HG03196 (cell line): ENCODE measurements around the gene KAT2A.

Source experiments
- ATAC-seq: cut with Tn5 transposase; IDR thresholded peaks from one replicate; pipeline ENCODE4 v1.9.1; 2021; ENCODE audit not compliant: unreplicated experiment

Gene KAT2A

GRCh38 chr17:42135664-42136653 is 14.8 kb upstream of the KAT2A start:
- no peak for ATAC-seq

- no peak for ATAC-seq
Measured at GRCh38 chr17:42135151-42135550, 14.0 kb upstream of the KAT2A start.

DNA sequence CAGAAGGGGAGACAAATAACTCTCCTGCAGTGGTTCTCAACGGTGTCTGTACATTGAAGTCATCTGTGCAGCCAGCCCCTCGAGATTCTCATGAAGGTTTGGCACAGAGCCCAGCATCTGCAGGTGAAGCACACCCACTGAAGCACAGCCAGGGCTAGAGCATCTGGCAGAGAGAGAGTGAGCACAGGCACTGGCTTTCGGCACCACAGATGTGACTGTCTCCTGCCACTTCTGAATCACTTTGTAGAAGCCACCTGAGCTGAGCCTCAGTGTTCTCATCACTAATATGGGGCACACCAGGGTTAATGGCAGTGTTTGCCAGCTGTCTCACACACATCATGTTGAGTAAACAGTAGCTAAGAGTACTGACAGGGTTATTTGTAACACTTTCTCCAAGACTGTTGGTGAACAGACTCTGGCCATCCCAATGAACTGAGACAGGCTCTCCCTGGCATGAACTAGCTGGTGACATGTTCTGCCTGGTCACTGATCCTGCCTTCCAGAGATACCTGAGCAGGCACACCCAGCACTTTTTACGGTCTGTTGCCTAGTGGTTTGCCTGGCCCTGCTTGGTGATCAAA is 12.4 kb upstream of the KAT2A start:
- no peak for ATAC-seq

GRCh38 chr17:42132941-42133340 is 11.8 kb upstream of the KAT2A start:
- ATAC-seq: no peak

- no peak for ATAC-seq
Measured at GRCh38 chr17:42131981-42132432, 10.8 kb upstream of the KAT2A start.

GRCh38 chr17:42131232-42131631 is 10.1 kb upstream of the KAT2A start:
- no peak for ATAC-seq

DNA sequence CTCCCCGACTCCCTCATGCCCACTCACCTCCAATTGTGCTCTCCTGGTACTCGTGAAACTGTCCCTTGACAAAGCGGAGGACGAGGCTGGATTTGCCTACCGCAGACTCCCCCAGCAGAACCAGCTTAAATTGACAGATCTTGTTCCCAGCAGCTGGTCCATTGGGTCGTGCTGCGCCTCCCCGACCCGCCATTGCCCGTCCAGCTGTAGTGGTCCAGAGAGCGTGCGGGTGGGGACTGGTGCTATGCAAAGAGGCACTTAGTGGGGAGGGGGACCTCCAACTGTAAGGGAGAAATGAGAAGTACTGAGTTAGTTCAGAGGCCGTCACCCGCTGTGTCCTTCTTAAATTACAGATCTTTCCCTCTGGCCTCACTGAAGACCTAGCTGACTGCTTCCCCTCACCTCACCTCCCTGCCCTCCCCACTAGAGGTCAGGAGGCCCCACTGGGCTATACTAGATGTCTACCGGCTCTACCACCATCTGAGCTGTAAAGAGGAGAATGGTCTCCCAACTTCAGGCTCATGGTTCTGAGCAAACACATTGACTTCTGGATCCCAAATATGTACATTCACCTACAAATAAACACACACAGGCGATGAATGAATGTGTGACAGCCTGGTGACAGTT is 9.3 kb upstream of the KAT2A start:
- ATAC-seq: no peak

DNA sequence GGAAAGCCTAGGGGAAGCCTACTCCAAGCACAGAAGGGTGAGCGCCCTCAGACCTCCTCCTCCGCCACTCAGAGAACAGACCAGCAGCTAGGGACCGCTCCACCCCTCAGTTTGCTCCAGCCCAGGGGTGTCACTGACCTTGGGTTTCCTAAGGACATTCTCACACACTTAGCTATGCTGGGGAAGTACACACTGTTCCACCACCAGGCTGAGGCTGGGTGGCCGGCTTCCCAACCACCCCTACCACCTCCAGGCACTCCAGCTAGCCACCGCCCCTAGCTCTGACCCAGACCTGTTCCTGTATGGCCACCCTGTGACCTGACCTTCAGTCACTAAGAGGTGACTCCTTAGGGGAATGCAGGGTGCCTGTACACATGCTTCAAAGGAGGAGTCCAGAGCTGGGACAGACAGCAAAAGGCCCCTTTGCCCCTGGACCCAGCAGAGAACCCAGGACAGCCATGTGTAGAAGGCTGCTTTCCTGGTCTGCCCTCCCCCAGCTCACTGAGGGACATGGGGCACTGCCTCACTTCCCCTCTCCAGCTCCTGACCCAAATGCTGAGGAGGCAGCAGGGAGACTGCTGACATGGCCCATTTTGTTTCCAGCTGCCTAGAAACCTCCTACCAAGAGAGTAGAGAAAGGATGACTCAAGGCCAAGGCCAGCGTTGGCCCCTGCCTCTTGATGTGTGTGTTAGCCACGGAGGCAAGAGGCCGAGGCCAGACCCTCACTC is 8.1 kb upstream of the KAT2A start:
- no peak for ATAC-seq

GRCh38 chr17:42127414-42127813 is 6.2 kb upstream of the KAT2A start:
- ATAC-seq: no peak

DNA sequence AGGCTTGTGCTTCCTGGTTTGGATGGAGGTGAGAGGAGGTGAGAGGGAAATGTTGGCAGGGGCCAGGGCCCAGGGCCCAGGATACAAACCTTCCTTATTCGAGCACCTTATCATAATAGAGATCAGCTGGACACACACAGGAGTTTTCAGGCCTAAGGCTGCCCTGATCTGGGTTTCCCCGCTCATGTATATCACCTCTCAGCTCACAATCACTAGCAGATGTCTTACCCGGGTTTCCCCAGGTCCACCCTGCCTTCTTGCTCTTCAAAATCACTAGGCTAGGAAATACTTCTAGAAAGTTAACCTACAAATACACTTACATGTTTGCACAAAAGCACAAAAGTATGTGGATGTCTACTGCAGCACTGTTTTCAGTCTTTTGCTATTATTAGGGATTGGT is 5.7 kb upstream of the KAT2A start:
- ATAC-seq: no peak

GRCh38 chr17:42125565-42125964 is 4.4 kb upstream of the KAT2A start:
- no peak for ATAC-seq

- ATAC-seq: no peak
Measured at GRCh38 chr17:42124256-42124655, 3.1 kb upstream of the KAT2A start.

GRCh38 chr17:42122371-42123303 is 1.5 kb upstream of the KAT2A start, which contains the start of gene HSPB9:
Gene HSPB9, plus strand, starts transcription at chr17:42122804. Its CDS starts 47 bp downstream, at chr17:42122851.
- ATAC-seq: no peak

GRCh38 chr17:42120161-42120769 is 902 bp downstream of the KAT2A start:
- no peak for ATAC-seq

DNA sequence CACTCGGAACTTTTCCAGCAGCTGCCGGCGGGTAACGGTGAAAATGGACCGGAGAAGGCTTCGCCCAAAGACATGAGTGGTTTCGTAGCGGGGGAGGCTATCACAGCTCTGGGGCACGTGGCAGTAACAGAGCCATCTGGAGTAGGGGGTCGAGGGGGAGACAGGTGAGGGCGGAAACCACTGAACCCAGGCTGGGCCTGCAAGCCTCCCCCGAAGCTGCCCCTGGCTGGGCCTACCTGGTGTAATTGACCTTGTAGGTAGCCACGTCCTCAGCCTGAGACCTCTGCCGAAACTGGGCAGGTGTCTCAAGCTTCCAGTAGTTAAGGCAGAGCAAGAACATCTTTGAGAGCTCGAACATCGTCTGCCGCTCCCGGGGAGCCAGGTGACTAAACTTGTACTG is 1.9 kb downstream of the KAT2A start:
- ATAC-seq: no peak

GRCh38 chr17:42118545-42118944 is 2.6 kb downstream of the KAT2A start:
- no peak for ATAC-seq

DNA sequence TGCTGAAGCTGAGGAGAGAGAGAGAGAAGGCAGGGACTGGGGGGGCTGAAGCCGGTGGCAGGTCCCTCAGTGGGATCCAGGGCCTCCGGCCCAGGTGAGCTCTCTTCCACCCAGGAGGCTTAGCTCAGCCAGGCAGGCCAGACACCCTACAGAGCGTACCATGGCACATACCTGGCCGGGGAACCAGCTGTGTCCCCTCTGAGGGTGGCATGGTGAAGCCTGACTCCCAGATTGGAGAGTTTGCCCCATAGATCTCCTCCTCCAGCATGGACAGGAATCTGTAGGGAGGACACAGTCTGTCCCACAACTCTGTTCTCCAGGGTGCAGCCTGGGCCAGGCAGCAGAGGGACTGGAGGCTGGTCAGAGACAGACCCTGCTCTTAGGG is 3.0 kb downstream of the KAT2A start:
- no peak for ATAC-seq

DNA sequence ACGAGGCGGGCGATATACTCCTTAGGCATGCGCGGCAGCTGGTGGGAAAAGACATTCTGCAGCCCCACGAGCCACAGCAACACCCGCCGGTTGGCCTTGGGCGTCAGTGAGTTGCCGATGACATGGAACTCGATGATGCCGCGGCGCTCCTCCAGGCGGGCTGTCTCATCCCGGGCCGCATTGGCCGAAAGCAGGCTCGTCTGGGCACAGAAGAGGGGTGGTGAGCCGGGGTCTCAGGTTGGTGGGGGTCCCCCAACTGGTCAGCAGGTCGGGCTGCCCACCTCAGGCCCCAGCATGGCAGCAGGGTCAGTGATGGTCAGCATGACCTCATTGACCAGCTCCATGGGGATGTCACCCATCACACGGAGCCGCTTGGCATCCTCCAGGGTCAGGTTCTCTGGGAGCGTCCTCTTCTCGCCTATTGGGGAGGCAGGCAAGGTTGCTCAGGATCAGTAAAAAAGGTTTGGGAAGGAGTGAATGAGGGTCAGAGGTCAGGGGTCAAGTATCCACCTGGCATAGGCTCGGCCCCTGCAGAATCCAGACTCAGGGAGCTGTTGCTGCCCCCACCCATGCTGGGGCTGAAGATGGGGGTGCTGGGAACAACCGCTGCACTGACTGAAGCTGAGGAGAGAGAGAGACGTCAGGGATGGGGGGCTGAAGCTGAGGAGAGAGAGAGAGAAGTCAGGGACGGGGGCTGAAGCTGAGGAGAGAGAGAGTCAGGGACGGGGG is 3.6 kb downstream of the KAT2A start:
- no peak for ATAC-seq
